ENCODE results near the gene MON1A.

DNA sequence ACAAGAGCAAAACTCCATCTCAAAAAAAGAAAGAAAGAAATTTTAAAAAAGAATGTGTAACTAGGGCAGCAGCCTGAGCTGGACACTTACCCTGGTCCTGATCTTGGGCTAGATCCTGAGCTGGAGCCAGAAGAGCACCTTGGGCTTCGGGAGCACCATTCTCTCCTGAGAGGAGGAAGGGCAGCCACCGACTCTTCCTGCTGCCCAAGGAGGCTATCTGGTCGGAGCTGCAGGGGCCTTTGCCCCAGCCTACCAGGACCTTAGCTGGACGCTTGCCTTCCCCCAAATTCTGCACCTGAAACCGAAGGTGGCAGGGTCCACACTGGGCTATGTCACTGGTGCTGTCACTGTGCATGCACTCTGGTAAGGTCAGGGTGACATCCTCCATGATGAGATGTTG lies 53.0 kb downstream of the MON1A start:
- TF ChIP-seq CTBP1 (IDR thresholded peaks at IDR 0.05; ENCODE audit: borderline replicate concordance): no peak
- TF ChIP-seq, protein P1, sequence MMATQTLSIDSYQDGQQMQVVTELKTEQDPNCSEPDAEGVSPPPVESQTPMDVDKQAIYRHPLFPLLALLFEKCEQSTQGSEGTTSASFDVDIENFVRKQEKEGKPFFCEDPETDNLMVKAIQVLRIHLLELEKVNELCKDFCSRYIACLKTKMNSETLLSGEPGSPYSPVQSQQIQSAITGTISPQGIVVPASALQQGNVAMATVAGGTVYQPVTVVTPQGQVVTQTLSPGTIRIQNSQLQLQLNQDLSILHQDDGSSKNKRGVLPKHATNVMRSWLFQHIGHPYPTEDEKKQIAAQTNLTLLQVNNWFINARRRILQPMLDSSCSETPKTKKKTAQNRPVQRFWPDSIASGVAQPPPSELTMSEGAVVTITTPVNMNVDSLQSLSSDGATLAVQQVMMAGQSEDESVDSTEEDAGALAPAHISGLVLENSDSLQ (IDR thresholded peaks at IDR 0.05): no peak
- TF ChIP-seq FOXK2 (IDR thresholded peaks at IDR 0.05): no peak
- TF ChIP-seq NFRKB (IDR thresholded peaks at IDR 0.05): no peak
- no peak for TF ChIP-seq HDGF (IDR thresholded peaks at IDR 0.05; ENCODE audit: borderline replicate concordance)
- TF ChIP-seq TARDBP (IDR thresholded peaks at IDR 0.05): no peak
- no peak for TF ChIP-seq LEF1 (IDR thresholded peaks at IDR 0.05; ENCODE audit: borderline replicate concordance)
- TF ChIP-seq FOXA1 (IDR thresholded peaks at IDR 0.05): no peak
- TF ChIP-seq BHLHE40 (IDR thresholded peaks at IDR 0.05; ENCODE audit: borderline replicate concordance): no peak
- no peak for TF ChIP-seq L3MBTL2 (conservative IDR thresholded peaks at IDR 0.05)
- TF ChIP-seq SUZ12 (IDR thresholded peaks at IDR 0.05): no peak
- TF ChIP-seq FOXM1 (IDR thresholded peaks at IDR 0.05; ENCODE audit: borderline replicate concordance): no peak
- TF ChIP-seq ARNT (IDR thresholded peaks at IDR 0.05): no peak

All from HEK293T (cell line).